Adrenal gland (tissue), 5 donors: ENCODE results near the gene REXO5.

Experiments used
- CTCF ChIP-seq, 6 experiments: fragments of 450-650 bp in 4 of 6; fragments of 200-600 bp in 2 of 6; sonication (generic) in 1 of 6; IDR thresholded peaks; 1 replicate in 5 of 6; 2 replicates in 1 of 6; pipeline versions ENCODE4 v1.5.1 to v1.8.0; 2016 to 2021; ENCODE audit warnings: antibody characterized with exemption in 6 of 6, mild to moderate bottlenecking in 2 of 6, moderate library complexity in 1 of 6
- POLR2A ChIP-seq, 2 donors: fragments of 450-650 bp; IDR thresholded peaks; one replicate each; pipeline ENCODE4 v1.6.1; 2017; ENCODE audit warnings: antibody characterized with exemption in 2 of 2, mild to moderate bottlenecking in 2 of 2, moderate library complexity in 1 of 2
- donor health status: DM: no; HTN: no; CAD: no.

- TF ChIP-seq CTCF (IDR thresholded peaks at IDR 0.05) (peak; percentile 53 to 66 (median 60)), POLR2A (IDR thresholded peaks at IDR 0.05) (no peak)
Measured at GRCh38 chr16:20774703-20775362, 31.5 kb upstream of the REXO5 start.
